K562 (cell line): ENCODE data around the gene NRARP. TPM values are rescaled to one million over a fixed set of nuclear protein-coding genes. Genes with fewer than 3 reads are reported as not detected.

Experiments used
- REST ChIP-seq, 2 experiments: fragments of 450-650 bp; formaldehyde crosslinking in 1 of 2; IDR thresholded peaks; 2 replicates each; pipeline versions ENCODE4 v1.4.0 to v1.6.1; 2014 to 2020; ENCODE audit warnings: mild to moderate bottlenecking in 2 of 2, borderline replicate concordance in 1 of 2, low read depth in 1 of 2
- TCF7 ChIP-seq: sonication (generic); IDR thresholded peaks from 2 replicates; pipeline ENCODE4 v1.6.1; 2016; ENCODE audit warnings: antibody characterized with exemption, borderline replicate concordance
- ZBTB40 ChIP-seq, 2 experiments: fragments of 450-650 bp in 1 of 2; sonication (generic) in 1 of 2; formaldehyde crosslinking in 1 of 2; IDR thresholded peaks; 2 replicates each; pipeline versions ENCODE4 v1.7.1 to v1.9.0; 2016 to 2022; ENCODE audit warnings: inconsistent platforms in 1 of 2, mild to moderate bottlenecking in 1 of 2, missing genetic modification reagents in 1 of 2
- polyA plus RNA-seq, 8 experiments: library from polyadenylated mRNA; depleted of rRNA in 4 of 8; stranded (reverse) in 5 of 8; unstranded in 3 of 8; fragments of >200 nt; fragmentation: Nextera tagmentation in 2 of 8; fragmentation: Illumina TruSeq in 1 of 8; extraction: Ambion mirVana in 2 of 8; extraction: Trizol in 1 of 8; gene quantifications; 2 replicates each; pipeline versions ENCODE4 v1.2.1 to v1.2.3, GENCODE V29; 2011 to 2014; ENCODE audit warnings: inconsistent platforms in 1 of 8, missing spikeins in 1 of 8
- total RNA-seq, 7 experiments: library from RNA; depleted of rRNA in 6 of 7; stranded (reverse); fragments of >200 nt in 6 of 7; fragmentation: Illumina TruSeq in 2 of 7; extraction: Trizol in 2 of 7; gene quantifications; 2 replicates each; pipeline versions ENCODE4 v1.2.1 to v1.2.3, GENCODE V29; 2011 to 2021; ENCODE audit warnings: low replicate concordance in 1 of 7
- TF ChIP-seq, protein P1 (sequence below): IDR thresholded peaks from 2 replicates; pipeline ENCODE4 v1.6.1; 2014; ENCODE audit warnings: antibody characterized with exemption

Gene NRARP
- total and polyA plus RNA-seq, 9 of the 15 experiments (the other 6 are each of a cell fraction or from before 2014, with no cell fraction given), result 2.0 to 24.5 (median 7.2) TPM; not detected in 2

- TF ChIP-seq, protein P1, sequence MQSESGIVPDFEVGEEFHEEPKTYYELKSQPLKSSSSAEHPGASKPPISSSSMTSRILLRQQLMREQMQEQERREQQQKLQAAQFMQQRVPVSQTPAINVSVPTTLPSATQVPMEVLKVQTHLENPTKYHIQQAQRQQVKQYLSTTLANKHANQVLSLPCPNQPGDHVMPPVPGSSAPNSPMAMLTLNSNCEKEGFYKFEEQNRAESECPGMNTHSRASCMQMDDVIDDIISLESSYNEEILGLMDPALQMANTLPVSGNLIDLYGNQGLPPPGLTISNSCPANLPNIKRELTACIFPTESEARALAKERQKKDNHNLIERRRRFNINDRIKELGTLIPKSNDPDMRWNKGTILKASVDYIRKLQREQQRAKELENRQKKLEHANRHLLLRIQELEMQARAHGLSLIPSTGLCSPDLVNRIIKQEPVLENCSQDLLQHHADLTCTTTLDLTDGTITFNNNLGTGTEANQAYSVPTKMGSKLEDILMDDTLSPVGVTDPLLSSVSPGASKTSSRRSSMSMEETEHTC, result no peak
- TF ChIP-seq REST (IDR thresholded peaks at IDR 0.05; ENCODE audit: borderline replicate concordance) (peak; percentile 27; the same call in 1 of the 2 replicates), REST (CRISPR knock-in tag; IDR thresholded peaks at IDR 0.05; ENCODE audit: low read depth) (peak; percentile 55; the same call in 1 of the 2 replicates), TCF7 (no peak), ZBTB40 (IDR thresholded peaks at IDR 0.05) (0 out of 2 replicates have a peak, but pooled peaks have one; percentile 26), ZBTB40 (CRISPR knock-in tag; IDR thresholded peaks at IDR 0.05) (no peak)
Measured at GRCh38 chr9:137301081-137301947, 757 bp downstream of the NRARP start (continued).
